ENCODE results near the gene USP47.

USP47 gene

GRCh38 chr11:11937433-11937832 lies 95.7 kb downstream of the USP47 start (continued):
- TF ChIP-seq PRDM10 (tag by site-specific recombination; IDR thresholded peaks at IDR 0.05), result no peak
- no peak for TF ChIP-seq ZNF610 (tag by site-specific recombination; IDR thresholded peaks at IDR 0.05; ENCODE audit: borderline replicate concordance)

GRCh38 chr11:11937957-11938356 lies 96.2 kb downstream of the USP47 start:
- H3K27ac ChIP-seq (ENCODE audit: extremely low read depth, low read depth, low read length), result no peak overlapping the region
- POLR2A ChIA-PET, result no interaction called here
- CTCF ChIA-PET, result interaction anchor here (1.0 to 1.5 kb wide), 3 partner anchors 38 to 344 kb away, joined by 3 to 5 read pairs (median 4); no protein-coding TSS in a partner anchor
- H3K36me3 ChIP-seq (ENCODE audit: control insufficient read depth in 2 of 2, insufficient read depth in 1 of 2, low read length in 2 of 2), result peaks cover 3 to 81% of the 10 kb centered on the region in 2 experiments; a peak in 1 of 3 replicates
- no peaks in the 10 kb centered on the region for H3K4me1 ChIP-seq (ENCODE audit: control insufficient read depth, insufficient read depth, low read length)
- no peaks in the 10 kb centered on the region for H3K9me3 ChIP-seq (ENCODE audit: control insufficient read depth, insufficient read depth, low read depth, low read length)
- no peak for TF ChIP-seq OSR2 (tag by site-specific recombination; IDR thresholded peaks at IDR 0.05)
- TF ChIP-seq ZNF398 (tag by site-specific recombination; IDR thresholded peaks at IDR 0.05), result no peak
- no peak for TF ChIP-seq ZNF155 (tag by site-specific recombination; IDR thresholded peaks at IDR 0.05)
- TF ChIP-seq SETDB1 (IDR thresholded peaks at IDR 0.05; ENCODE audit: insufficient read length, low read length), result no peak
- TF ChIP-seq ZNF146 (tag by site-specific recombination; IDR thresholded peaks at IDR 0.05), result no peak
- TF ChIP-seq TCF7L2 (IDR thresholded peaks at IDR 0.05; ENCODE audit: borderline replicate concordance, low read depth, low read length), result no peak
- TF ChIP-seq ZNF473 (tag by site-specific recombination; IDR thresholded peaks at IDR 0.05), result no peak
- H3K4me3 ChIP-seq (ENCODE audit: low read depth, low read length), result no peak overlapping the region

- peaks cover 3 to 78% of the 10 kb centered on the region in 2 experiments; a peak in 1 of 3 replicates for H3K36me3 ChIP-seq (ENCODE audit: control insufficient read depth in 2 of 2, insufficient read depth in 1 of 2, low read length in 2 of 2)
- ChIA-PET POLR2A (no interaction called here), CTCF (interaction anchor here (0.6 kb wide), 1 partner anchor 9 kb away, joined by 3 read pairs; no protein-coding TSS in a partner anchor)
- TF ChIP-seq ZBTB21 (tag by site-specific recombination; IDR thresholded peaks at IDR 0.05) (no peak), ZNF221 (tag by site-specific recombination; IDR thresholded peaks at IDR 0.05; ENCODE audit: borderline replicate concordance) (no peak), ZNF266 (tag by site-specific recombination; IDR thresholded peaks at IDR 0.05; ENCODE audit: low read depth) (no peak), PRDM2 (tag by site-specific recombination; IDR thresholded peaks at IDR 0.05; ENCODE audit: borderline replicate concordance) (no peak), ZSCAN18 (tag by site-specific recombination; IDR thresholded peaks at IDR 0.05) (no peak), ZNF830 (tag by site-specific recombination; IDR thresholded peaks at IDR 0.05; ENCODE audit: low read depth) (no peak), ZNF223 (tag by site-specific recombination; IDR thresholded peaks at IDR 0.05) (no peak), ZNF585B (tag by site-specific recombination; IDR thresholded peaks at IDR 0.05) (no peak), ZNF76 (tag by site-specific recombination; IDR thresholded peaks at IDR 0.05; ENCODE audit: borderline replicate concordance, low read depth) (no peak), ZBTB48 (tag by site-specific recombination; IDR thresholded peaks at IDR 0.05) (no peak), ZNF138 (tag by site-specific recombination; IDR thresholded peaks at IDR 0.05; ENCODE audit: borderline replicate concordance) (no peak), ZBTB8A (tag by site-specific recombination; IDR thresholded peaks at IDR 0.05) (no peak)
Observed at GRCh38 chr11:11940551-11940950, 98.8 kb downstream of the USP47 start.

More at GRCh38 chr11:11940551-11940950, 98.8 kb downstream of the USP47 start:
- H3K4me3 ChIP-seq (ENCODE audit: low read depth, low read length), result no peak overlapping the region
- no peaks in the 10 kb centered on the region for H3K9me3 ChIP-seq (ENCODE audit: control insufficient read depth, insufficient read depth, low read depth, low read length)
- no peaks in the 10 kb centered on the region for H3K4me1 ChIP-seq (ENCODE audit: control insufficient read depth, insufficient read depth, low read length)
- no peak overlapping the region for H3K27ac ChIP-seq (ENCODE audit: extremely low read depth, low read depth, low read length)

All from HEK293 (cell line).